Activated CD8-positive, alpha-beta memory T cell treated with anti-CD3 and anti-CD28 coated beads, Interleukin-2, amount 50 U/mL, for 48 hours (primary cell): ENCODE data around the gene CD44.

Experiments
- DNase-seq: peaks from one replicate; pipeline ENCODE4 v3.0.0-alpha.2; 2020

Gene CD44

GRCh38 chr11:35179466-35180135, 40.6 kb downstream of the CD44 start:
- no peak for DNase-seq

- DNase-seq: no peak
Measured at GRCh38 chr11:35180317-35181233, 41.6 kb downstream of the CD44 start.

GRCh38 chr11:35182317-35182939, 43.5 kb downstream of the CD44 start:
- no peak for DNase-seq

- no peak for DNase-seq
Measured at GRCh38 chr11:35183326-35183925, 44.5 kb downstream of the CD44 start.

GRCh38 chr11:35185696-35186095, 46.7 kb downstream of the CD44 start:
- DNase-seq: no peak

- DNase-seq: no peak
Measured at GRCh38 chr11:35187996-35188395, 49.0 kb downstream of the CD44 start.

- DNase-seq: no peak
Measured at GRCh38 chr11:35190804-35191348, 51.9 kb downstream of the CD44 start.

DNA sequence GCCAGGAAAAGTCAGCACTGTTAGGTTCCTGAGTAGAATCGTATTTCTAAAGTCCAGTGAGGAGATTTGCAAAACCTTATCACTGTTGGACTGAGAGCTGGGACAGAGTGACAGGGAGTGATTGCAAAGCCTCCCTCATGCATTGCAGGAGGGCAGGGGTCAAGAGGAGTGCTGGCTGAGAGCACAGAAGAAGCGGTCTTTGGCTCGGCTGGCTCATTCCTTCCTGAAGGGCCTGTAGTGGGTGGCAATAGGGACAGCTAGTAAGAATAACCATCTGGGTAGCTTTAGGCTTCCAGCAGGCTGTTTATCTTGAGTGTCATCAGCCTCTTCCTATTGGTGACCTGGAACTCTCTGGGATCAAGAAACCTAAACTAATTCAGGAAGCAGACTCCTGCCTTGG, 53.4 kb downstream of the CD44 start:
- no peak for DNase-seq

- no peak for DNase-seq
Measured at GRCh38 chr11:35193767-35194166, 54.8 kb downstream of the CD44 start.

DNA sequence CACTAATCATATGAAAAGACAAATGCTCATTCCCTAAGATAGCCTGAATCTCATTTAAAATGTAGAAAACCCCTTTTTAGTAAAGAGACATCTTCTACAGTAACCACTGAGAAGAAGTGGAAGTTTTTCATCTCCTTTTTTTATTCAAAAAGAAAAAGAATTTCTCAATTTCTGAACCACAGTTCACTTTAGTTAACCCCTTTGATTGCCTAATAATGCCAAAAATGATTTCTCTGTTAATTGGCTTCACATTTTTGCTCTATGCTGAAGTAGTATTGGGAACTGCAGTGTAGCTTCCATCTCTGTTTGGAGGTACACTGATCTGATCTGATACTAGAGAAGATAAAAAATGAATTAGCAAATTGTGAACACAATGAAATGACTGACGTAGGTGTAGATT, 58.3 kb downstream of the CD44 start:
- DNase-seq: no peak

DNA sequence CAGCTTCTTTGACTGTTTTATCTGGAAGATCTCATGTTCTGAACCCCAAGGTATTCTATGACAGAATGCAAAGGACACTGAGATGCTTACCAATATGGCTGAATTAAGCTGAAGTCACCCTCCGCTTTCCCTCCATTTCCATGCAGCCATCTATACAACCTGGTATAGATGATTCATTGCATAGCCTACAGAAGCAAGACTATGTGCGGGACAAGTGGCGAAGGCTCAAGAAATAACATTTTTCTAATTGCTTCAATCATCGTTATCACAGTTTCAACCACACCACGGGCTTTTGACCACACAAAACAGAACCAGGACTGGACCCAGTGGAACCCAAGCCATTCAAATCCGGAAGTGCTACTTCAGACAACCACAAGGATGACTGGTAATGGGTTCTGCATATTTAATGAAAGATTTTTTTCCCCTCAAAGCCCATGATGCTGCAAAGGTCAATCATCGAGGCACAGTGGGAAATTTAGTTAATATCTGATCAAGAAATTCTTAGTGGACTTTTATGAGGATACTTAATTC, 61.9 kb downstream of the CD44 start:
- no peak for DNase-seq

GRCh38 chr11:35204614-35205013, 65.6 kb downstream of the CD44 start:
- DNase-seq: no peak

GRCh38 chr11:35206616-35207015, 67.6 kb downstream of the CD44 start:
- DNase-seq: no peak

GRCh38 chr11:35207471-35208403, 68.8 kb downstream of the CD44 start:
- no peak for DNase-seq

GRCh38 chr11:35208795-35209194, 69.8 kb downstream of the CD44 start:
- no peak for DNase-seq

DNA sequence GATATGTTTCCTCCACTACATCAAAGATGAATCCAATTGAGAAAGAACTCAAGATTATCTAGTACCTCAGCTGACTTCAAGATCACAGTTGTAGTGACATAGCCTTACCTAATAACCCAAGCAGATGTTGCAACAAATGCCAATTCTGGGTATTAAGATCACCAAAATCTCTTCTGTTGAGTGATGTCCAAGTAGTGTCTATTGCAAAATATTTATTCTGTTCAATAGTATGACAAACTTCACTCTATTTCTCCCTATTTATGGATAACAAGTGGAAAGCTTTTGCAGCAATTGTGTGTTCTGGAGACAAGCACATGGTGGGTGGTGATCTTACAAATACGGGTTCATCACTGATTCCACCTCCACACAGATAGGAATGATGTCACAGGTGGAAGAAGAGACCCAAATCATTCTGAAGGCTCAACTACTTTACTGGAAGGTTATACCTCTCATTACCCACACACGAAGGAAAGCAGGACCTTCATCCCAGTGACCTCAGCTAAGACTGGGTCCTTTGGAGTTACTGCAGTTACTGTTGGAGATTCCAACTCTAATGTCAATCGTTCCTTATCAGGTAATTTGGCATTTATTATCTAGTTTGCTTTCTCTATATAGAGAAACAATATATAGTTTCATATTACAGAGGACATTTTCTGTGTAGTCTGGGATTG, 72.0 kb downstream of the CD44 start:
- DNase-seq: no peak

DNA sequence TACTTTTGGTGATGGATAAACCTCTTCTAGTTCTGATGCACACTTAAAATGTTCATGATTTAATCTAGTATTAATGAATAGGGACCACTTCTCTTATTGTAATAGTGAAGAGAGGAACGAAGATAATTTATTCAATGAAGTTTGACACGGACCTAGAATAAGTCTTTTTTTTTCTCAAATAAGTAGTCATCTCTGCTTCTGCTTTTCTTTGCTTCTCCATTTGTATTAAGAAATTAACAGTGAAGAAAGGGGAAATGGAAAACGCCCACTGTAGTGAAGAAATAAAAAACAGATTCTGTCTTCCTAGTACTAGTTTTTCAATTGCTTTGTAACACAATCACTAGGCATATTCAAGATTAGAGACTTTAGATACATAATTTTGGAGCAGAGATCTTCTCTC, 73.0 kb downstream of the CD44 start:
- no peak for DNase-seq

- DNase-seq: no peak
Measured at GRCh38 chr11:35214226-35214770, 75.3 kb downstream of the CD44 start.

- DNase-seq: no peak
Measured at GRCh38 chr11:35214792-35215193, 75.8 kb downstream of the CD44 start.

DNA sequence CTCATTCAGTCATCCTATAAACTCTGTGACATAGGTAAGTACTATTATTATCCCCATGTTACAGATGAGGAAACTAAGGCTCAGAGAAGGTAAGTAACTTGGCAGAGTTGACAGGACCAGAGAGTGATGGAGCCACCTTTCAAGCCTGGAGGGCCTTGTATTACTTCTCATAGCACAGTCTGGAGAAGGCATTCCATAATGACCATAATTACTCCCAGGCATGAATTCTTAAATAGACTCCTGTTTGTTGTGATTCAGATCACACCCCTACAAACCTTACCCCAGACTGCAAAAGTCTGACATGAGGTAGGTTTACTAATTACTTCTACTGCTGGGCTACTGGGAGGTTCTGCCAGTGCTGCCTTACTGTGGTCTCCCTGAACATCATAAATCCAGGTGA, 77.0 kb downstream of the CD44 start:
- no peak for DNase-seq
